Fibroblast of lung (primary cell): Measurements from ENCODE around the gene SFI1. TPM values are rescaled to one million over a fixed set of nuclear protein-coding genes. Genes with fewer than 3 reads are reported as not detected.

Source experiments
- DNase-seq, 2 donors: peaks; one replicate each; pipeline versions ENCODE4 v3.0.0 to v3.0.0-alpha.2; 2010; ENCODE audit warnings: low read depth in 2 of 2
- H2AFZ ChIP-seq: 2 replicates; pipeline ENCODE4 v1.5.1; 2012; ENCODE audit warnings: low read length, control low read depth, inconsistent platforms
- H3K27ac ChIP-seq: 2 replicates; pipeline ENCODE4 v1.5.1; 2011; ENCODE audit warnings: low read length, control low read depth; ENCODE audit not compliant: insufficient read depth
- H3K27me3 ChIP-seq: 2 replicates; pipeline ENCODE4 v1.5.1; 2011; ENCODE audit warnings: mild to moderate bottlenecking, low read length; ENCODE audit not compliant: control insufficient read depth, insufficient read depth
- H3K36me3 ChIP-seq: 2 replicates; pipeline ENCODE4 v1.5.1; 2011; ENCODE audit warnings: low read length; ENCODE audit not compliant: control insufficient read depth, insufficient read depth
- H3K4me1 ChIP-seq: 2 replicates; pipeline ENCODE4 v1.5.1; 2011; ENCODE audit warnings: low read length; ENCODE audit not compliant: control insufficient read depth, insufficient read depth; ENCODE audit errors: extremely low read depth
- H3K4me2 ChIP-seq: 2 replicates; pipeline ENCODE4 v1.5.1; 2011; ENCODE audit warnings: low read length, control low read depth; ENCODE audit not compliant: insufficient read depth; ENCODE audit errors: extremely low read depth
- H3K4me3 ChIP-seq, 4 experiments: fragments of 200-600 bp in 1 of 4; sonication (generic) in 1 of 4; replicated peaks in 1 of 4; 2 replicates each; pipeline ENCODE4 v1.5.1; 2011 to 2016; ENCODE audit warnings: low read length in 4 of 4, low read depth in 3 of 4, mild to moderate bottlenecking in 3 of 4, control low read depth in 2 of 4, inconsistent platforms in 1 of 4, mixed read lengths in 1 of 4; ENCODE audit not compliant: insufficient read depth in 1 of 4; ENCODE audit errors: control extremely low read depth in 1 of 4
- H3K79me2 ChIP-seq: 2 replicates; pipeline ENCODE4 v1.5.1; 2012; ENCODE audit warnings: mild to moderate bottlenecking, low read length, inconsistent platforms; ENCODE audit not compliant: control insufficient read depth, insufficient read depth
- H3K9ac ChIP-seq: 2 replicates; pipeline ENCODE4 v1.5.1; 2011; ENCODE audit warnings: mild to moderate bottlenecking, low read length, control low read depth; ENCODE audit not compliant: insufficient read depth
- H3K9me3 ChIP-seq: 2 replicates; pipeline ENCODE4 v1.5.1; 2012; ENCODE audit warnings: low read depth, low read length; ENCODE audit not compliant: control insufficient read depth, insufficient read depth
- H4K20me1 ChIP-seq: 2 replicates; pipeline ENCODE4 v1.5.1; 2011; ENCODE audit warnings: low read length; ENCODE audit not compliant: control insufficient read depth, insufficient read depth; ENCODE audit errors: extremely low read depth
- EZH2 ChIP-seq: IDR thresholded peaks from 2 replicates; pipeline ENCODE4 v1.5.1; 2012; ENCODE audit warnings: low read length, control low read depth, mild to moderate bottlenecking; ENCODE audit errors: missing control alignments
- polyA plus RNA-seq, 2 donors: library from polyadenylated mRNA; depleted of rRNA in 1 of 2; stranded (reverse) in 1 of 2; unstranded in 1 of 2; fragments of >200 nt; gene quantifications; 2 replicates each; pipeline ENCODE4 v1.2.1, GENCODE V29; 2011 to 2012; ENCODE audit warnings: missing spikeins in 1 of 2
- total RNA-seq: library from RNA; depleted of rRNA; stranded (reverse); fragments of >200 nt; gene quantifications from 2 replicates; pipeline ENCODE4 v1.2.1, GENCODE V29; 2014
- TF ChIP-seq, protein P1 (sequence below), 2 donors: IDR thresholded peaks in 1 of 2; conservative IDR thresholded peaks in 1 of 2; 1 replicate in 1 of 2; 2 replicates in 1 of 2; pipeline ENCODE4 v1.5.1; 2011 to 2012; ENCODE audit warnings: low read length in 2 of 2, control low read depth in 1 of 2, inconsistent platforms in 1 of 2, low read depth in 1 of 2, mild to moderate bottlenecking in 1 of 2

Gene SFI1
- total and polyA plus RNA-seq, 2 donors (not counting 1 experiment from before 2014, with no cell fraction given), result 3.6 to 11.4 TPM

DNA sequence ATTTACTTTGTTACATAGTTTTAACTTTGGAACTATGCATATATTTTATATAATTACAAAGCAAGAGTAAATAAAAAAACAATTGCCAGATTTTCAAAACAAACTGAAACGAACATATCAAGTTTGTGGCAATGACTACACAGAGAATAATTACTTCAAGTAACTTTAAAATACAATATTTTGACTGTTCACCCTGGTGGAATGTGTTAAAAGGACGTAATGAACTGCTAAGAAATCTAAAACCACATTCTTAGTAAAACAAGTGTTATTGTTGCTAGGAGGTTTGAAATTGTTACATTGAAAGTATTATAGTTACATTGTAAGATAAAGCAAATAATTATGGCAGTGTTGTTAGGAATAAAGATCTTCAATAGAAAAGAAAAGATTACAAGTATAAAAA lies 71.4 kb downstream of the SFI1 start:
- no peak overlapping the region for H3K4me3 ChIP-seq
- no peaks in the 10 kb centered on the region for H3K9me3 ChIP-seq
- H3K4me1 ChIP-seq, result no peaks in the 10 kb centered on the region
- H3K27me3 ChIP-seq, result no peaks in the 10 kb centered on the region
- H3K36me3 ChIP-seq, result no peaks in the 10 kb centered on the region
- no peak overlapping the region for H3K27ac ChIP-seq
- no peak overlapping the region for H2AFZ ChIP-seq
- H3K9ac ChIP-seq, result no peak overlapping the region
- H4K20me1 ChIP-seq, result no peaks in the 10 kb centered on the region
- H3K79me2 ChIP-seq, result no peaks in the 10 kb centered on the region
- no peak for DNase-seq
- H3K4me2 ChIP-seq, result no peak overlapping the region
- TF ChIP-seq, protein P1, sequence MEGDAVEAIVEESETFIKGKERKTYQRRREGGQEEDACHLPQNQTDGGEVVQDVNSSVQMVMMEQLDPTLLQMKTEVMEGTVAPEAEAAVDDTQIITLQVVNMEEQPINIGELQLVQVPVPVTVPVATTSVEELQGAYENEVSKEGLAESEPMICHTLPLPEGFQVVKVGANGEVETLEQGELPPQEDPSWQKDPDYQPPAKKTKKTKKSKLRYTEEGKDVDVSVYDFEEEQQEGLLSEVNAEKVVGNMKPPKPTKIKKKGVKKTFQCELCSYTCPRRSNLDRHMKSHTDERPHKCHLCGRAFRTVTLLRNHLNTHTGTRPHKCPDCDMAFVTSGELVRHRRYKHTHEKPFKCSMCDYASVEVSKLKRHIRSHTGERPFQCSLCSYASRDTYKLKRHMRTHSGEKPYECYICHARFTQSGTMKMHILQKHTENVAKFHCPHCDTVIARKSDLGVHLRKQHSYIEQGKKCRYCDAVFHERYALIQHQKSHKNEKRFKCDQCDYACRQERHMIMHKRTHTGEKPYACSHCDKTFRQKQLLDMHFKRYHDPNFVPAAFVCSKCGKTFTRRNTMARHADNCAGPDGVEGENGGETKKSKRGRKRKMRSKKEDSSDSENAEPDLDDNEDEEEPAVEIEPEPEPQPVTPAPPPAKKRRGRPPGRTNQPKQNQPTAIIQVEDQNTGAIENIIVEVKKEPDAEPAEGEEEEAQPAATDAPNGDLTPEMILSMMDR (conservative IDR thresholded peaks at IDR 0.05 in 1 of 2, IDR thresholded peaks at IDR 0.05 in 1 of 2; ENCODE audit: low read depth in 1 of 2, low read length in 2 of 2), result no peak
- TF ChIP-seq EZH2, result no peak

DNA sequence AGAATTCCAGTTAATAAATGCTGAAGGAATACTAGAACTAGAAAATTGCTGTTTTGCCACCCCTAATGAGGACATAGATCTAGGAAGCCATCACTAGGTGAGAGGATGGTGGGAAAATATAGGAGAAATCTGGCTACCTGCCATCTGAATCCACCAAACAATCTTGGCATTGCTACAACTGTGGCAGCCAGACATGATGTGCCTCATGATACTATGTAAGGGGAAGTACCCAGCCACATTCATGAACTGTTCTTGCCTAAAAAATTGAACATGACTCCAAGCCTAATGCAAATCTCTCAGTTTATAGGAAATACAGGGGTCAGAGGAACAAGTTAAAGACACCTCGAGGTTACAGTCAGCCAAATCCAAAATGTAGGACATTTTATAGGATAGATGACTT lies 72.8 kb downstream of the SFI1 start:
- Histone ChIP-seq H3K9ac (no peak overlapping the region), H4K20me1 (no peaks in the 10 kb centered on the region), H3K27ac (no peak overlapping the region), H3K4me1 (no peaks in the 10 kb centered on the region), H3K79me2 (no peaks in the 10 kb centered on the region), H3K27me3 (no peaks in the 10 kb centered on the region), H3K9me3 (no peaks in the 10 kb centered on the region), H3K4me3 (no peak overlapping the region), H2AFZ (no peak overlapping the region), H3K4me2 (no peak overlapping the region), H3K36me3 (no peaks in the 10 kb centered on the region)
- TF ChIP-seq EZH2, result no peak
- TF ChIP-seq, protein P1 (conservative IDR thresholded peaks at IDR 0.05 in 1 of 2, IDR thresholded peaks at IDR 0.05 in 1 of 2; ENCODE audit: low read depth in 1 of 2, low read length in 2 of 2), result no peak
- DNase-seq, result no peak

DNA sequence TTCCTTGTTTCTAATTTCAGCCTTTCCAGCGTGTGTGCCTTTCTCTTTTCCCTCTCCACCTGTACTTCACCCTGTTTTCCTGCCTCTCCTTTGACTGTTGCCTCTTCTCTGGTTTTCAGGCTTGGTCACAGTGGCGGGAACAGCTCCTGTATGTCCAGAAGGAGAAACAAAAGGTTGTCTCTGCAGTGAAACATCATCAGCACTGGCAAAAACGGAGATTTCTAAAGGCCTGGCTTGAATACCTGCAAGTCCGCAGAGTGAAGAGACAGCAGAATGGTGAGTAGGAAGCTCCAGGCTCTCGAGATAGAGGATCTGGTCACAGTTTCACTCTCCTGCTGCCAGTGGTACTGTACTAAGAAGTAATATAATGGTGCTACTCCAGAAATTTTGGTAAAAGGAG lies 76.6 kb downstream of the SFI1 start:
- Histone ChIP-seq H3K27me3 (no peaks in the 10 kb centered on the region), H4K20me1 (no peaks in the 10 kb centered on the region), H3K4me1 (no peaks in the 10 kb centered on the region), H3K9me3 (no peaks in the 10 kb centered on the region), H3K9ac (no peak overlapping the region), H3K36me3 (peaks cover 2% of the 10 kb centered on the region), H3K4me2 (no peak overlapping the region), H3K27ac (no peak overlapping the region), H3K79me2 (no peaks in the 10 kb centered on the region), H2AFZ (no peak overlapping the region), H3K4me3 (no peak overlapping the region)
- no peak for DNase-seq
- TF ChIP-seq EZH2, result no peak
- TF ChIP-seq, protein P1 (conservative IDR thresholded peaks at IDR 0.05 in 1 of 2, IDR thresholded peaks at IDR 0.05 in 1 of 2; ENCODE audit: low read depth in 1 of 2, low read length in 2 of 2), result no peak
